Gastrocnemius medialis (tissue), 4 donors: ENCODE results near the gene PAGR1.

Experiments used
- CTCF ChIP-seq, 5 experiments: fragments of 450-650 bp in 3 of 5; fragments of 200-600 bp in 2 of 5; sonication (generic) in 2 of 5; IDR thresholded peaks in 4 of 5; conservative IDR thresholded peaks in 1 of 5; 1 replicate in 4 of 5; 2 replicates in 1 of 5; pipeline ENCODE4 v1.5.1; 2016 to 2019; ENCODE audit warnings: antibody characterized with exemption in 5 of 5, mild to moderate bottlenecking in 3 of 5, moderate library complexity in 3 of 5
- POLR2A ChIP-seq, 2 donors: fragments of 450-650 bp; IDR thresholded peaks; one replicate each; pipeline ENCODE4 v1.6.1; 2017; ENCODE audit warnings: antibody characterized with exemption in 2 of 2, mild to moderate bottlenecking in 2 of 2, moderate library complexity in 2 of 2

GRCh38 chr16:29830774-29831173, 14.8 kb downstream of the PAGR1 start:
- TF ChIP-seq CTCF (IDR thresholded peaks at IDR 0.05 in 4 of 5, conservative IDR thresholded peaks at IDR 0.05 in 1 of 5) (no peak), POLR2A (IDR thresholded peaks at IDR 0.05) (no peak)
